ENCODE data around the gene FGF13. TPM values are rescaled to one million over a fixed set of nuclear protein-coding genes. Genes with fewer than 3 reads are reported as not detected.

The FGF13 gene
- total and polyA plus RNA-seq, 2 of the 4 experiments (the other 2 are of a cell fraction), result 0.18 TPM; not detected in 1

GRCh38 chrX:138648568-138648967 lies 62.9 kb downstream of the FGF13 start:
- Histone ChIP-seq H3K4me3 (ENCODE audit: insufficient read depth, low read depth, low read length) (no peak overlapping the region), H3K4ac (ENCODE audit: low read depth, low read length) (no peak overlapping the region), H3K4me1 (ENCODE audit: control insufficient read depth, insufficient read depth, low read length) (no peaks in the 10 kb centered on the region), H3K9me3 (ENCODE audit: control insufficient read depth, insufficient read depth, low read length) (no peaks in the 10 kb centered on the region), H3K4me2 (ENCODE audit: low read depth, low read length) (no peak overlapping the region), H3K14ac (replicated peaks; ENCODE audit: low read depth, low read length) (no peak overlapping the region), H3K36me3 (ENCODE audit: control insufficient read depth, insufficient read depth, low read length) (no peaks in the 10 kb centered on the region), H2BK15ac (ENCODE audit: low read depth, low read length) (no peak overlapping the region), H3K56ac (ENCODE audit: extremely low read depth, insufficient read depth, low read length) (no peak overlapping the region), H2BK5ac (ENCODE audit: low read depth, low read length, poor library complexity, severe bottlenecking) (no peak overlapping the region), H4K8ac (ENCODE audit: low read depth in 2 of 2, low read length in 2 of 2) (no peak overlapping the region), H3K9ac (ENCODE audit: low read depth, low read length) (no peak overlapping the region), H2AFZ (replicated peaks; ENCODE audit: low read length, poor library complexity) (no peak overlapping the region), H2AK5ac (ENCODE audit: low read depth, low read length) (no peak overlapping the region), H3K27me3 (ENCODE audit: control insufficient read depth, insufficient read depth, low read length) (no peaks in the 10 kb centered on the region), H2AK9ac (replicated peaks; ENCODE audit: low read depth, low read length, poor library complexity) (no peak overlapping the region), H2BK20ac (ENCODE audit: low read depth, low read length) (no peak overlapping the region), H4K20me1 (ENCODE audit: insufficient read depth, low read length) (no peaks in the 10 kb centered on the region), H3K27ac (ENCODE audit: insufficient read depth, low read length) (no peak overlapping the region), H3K23ac (ENCODE audit: low read depth, low read length) (no peak overlapping the region), H4K5ac (ENCODE audit: low read depth, low read length) (no peak overlapping the region), H4K91ac (ENCODE audit: insufficient read depth, low read depth, low read length) (no peak overlapping the region), H2BK120ac (ENCODE audit: low read depth, low read length) (no peak overlapping the region), H3K18ac (ENCODE audit: low read depth, low read length) (no peak overlapping the region), H3K79me1 (ENCODE audit: low read depth in 1 of 2, low read length in 2 of 2) (no peaks in the 10 kb centered on the region), H3K9me1 (ENCODE audit: insufficient read depth, low read length) (no peaks in the 10 kb centered on the region)
- CTCF ChIA-PET, result no interaction called here
- WGBS, 2 experiments (ENCODE audit: extremely low coverage in 2 of 2, insufficient read length in 1 of 2), result no CpG with 5 or more reads among the region's 4 CpGs
- dilution Hi-C loops (cut with HindIII; ENCODE audit: low sequenced_read_pairs, unreplicated experiment), result no loop called here
- no peak for ATAC-seq (ENCODE audit: low read depth)
- intact Hi-C loops (cut with micrococcal nuclease), result no loop called here
- TF ChIP-seq FOS (IDR thresholded peaks at IDR 0.05; ENCODE audit: low read depth, low read length) (no peak), MAZ (IDR thresholded peaks at IDR 0.05; ENCODE audit: borderline replicate concordance, low read depth, low read length) (no peak), NFE2L2 (IDR thresholded peaks at IDR 0.05; ENCODE audit: low read depth, low read length) (no peak), RAD21 (IDR thresholded peaks at IDR 0.05; ENCODE audit: low read length) (no peak), MAFK (IDR thresholded peaks at IDR 0.05; ENCODE audit: low read depth, low read length) (no peak), SMC3 (IDR thresholded peaks at IDR 0.05; ENCODE audit: low read depth, low read length) (no peak), BHLHE40 (IDR thresholded peaks at IDR 0.05; ENCODE audit: low read depth, low read length) (no peak), POLR2A (IDR thresholded peaks at IDR 0.05; ENCODE audit: low read depth, low read length) (no peak), RCOR1 (IDR thresholded peaks at IDR 0.05; ENCODE audit: insufficient replicate concordance, low read length) (no peak), ELK1 (IDR thresholded peaks at IDR 0.05; ENCODE audit: borderline replicate concordance, low read depth, low read length) (no peak), CHD1 (IDR thresholded peaks at IDR 0.05; ENCODE audit: low read depth, low read length) (no peak), CEBPB (IDR thresholded peaks at IDR 0.05; ENCODE audit: low read depth, low read length) (no peak)
- TF ChIP-seq, protein P1, sequence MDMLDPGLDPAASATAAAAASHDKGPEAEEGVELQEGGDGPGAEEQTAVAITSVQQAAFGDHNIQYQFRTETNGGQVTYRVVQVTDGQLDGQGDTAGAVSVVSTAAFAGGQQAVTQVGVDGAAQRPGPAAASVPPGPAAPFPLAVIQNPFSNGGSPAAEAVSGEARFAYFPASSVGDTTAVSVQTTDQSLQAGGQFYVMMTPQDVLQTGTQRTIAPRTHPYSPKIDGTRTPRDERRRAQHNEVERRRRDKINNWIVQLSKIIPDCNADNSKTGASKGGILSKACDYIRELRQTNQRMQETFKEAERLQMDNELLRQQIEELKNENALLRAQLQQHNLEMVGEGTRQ (IDR thresholded peaks at IDR 0.05; ENCODE audit: low read depth, low read length), result no peak
- TF ChIP-seq, protein P2, sequence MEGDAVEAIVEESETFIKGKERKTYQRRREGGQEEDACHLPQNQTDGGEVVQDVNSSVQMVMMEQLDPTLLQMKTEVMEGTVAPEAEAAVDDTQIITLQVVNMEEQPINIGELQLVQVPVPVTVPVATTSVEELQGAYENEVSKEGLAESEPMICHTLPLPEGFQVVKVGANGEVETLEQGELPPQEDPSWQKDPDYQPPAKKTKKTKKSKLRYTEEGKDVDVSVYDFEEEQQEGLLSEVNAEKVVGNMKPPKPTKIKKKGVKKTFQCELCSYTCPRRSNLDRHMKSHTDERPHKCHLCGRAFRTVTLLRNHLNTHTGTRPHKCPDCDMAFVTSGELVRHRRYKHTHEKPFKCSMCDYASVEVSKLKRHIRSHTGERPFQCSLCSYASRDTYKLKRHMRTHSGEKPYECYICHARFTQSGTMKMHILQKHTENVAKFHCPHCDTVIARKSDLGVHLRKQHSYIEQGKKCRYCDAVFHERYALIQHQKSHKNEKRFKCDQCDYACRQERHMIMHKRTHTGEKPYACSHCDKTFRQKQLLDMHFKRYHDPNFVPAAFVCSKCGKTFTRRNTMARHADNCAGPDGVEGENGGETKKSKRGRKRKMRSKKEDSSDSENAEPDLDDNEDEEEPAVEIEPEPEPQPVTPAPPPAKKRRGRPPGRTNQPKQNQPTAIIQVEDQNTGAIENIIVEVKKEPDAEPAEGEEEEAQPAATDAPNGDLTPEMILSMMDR (conservative IDR thresholded peaks at IDR 0.05; ENCODE audit: low read depth, low read length), result no peak
- POLR2A ChIA-PET (ENCODE audit: unreplicated experiment), result no interaction called here
- in situ Hi-C loops (cut with MboI; ENCODE audit: low sequenced_read_pairs), result no loop called here
- DNase-seq, result no peak
- BruUV-seq (replicated peaks), result no TSS peak

All from IMR-90 (cell line).